Right lobe of liver (tissue), 4 donors: ENCODE measurements around the gene ORC6.

Experiments
- CTCF ChIP-seq, 4 donors: fragments of 200-600 bp in 3 of 4; fragments of 450-650 bp in 1 of 4; IDR thresholded peaks; one replicate each; pipeline versions ENCODE4 v1.5.1 to v1.8.0; 2016 to 2022; ENCODE audit warnings: antibody characterized with exemption in 4 of 4, mild to moderate bottlenecking in 2 of 4
- POLR2A ChIP-seq: fragments of 450-650 bp; IDR thresholded peaks from one replicate; pipeline ENCODE4 v1.6.1; 2017; ENCODE audit warnings: antibody characterized with exemption, mild to moderate bottlenecking
- donor health status: DM: no; HTN: no; CAD: no.
- donor health status: DM: no; HTN: no; CAD: no.
- donor health status: DM: no; HTN: yes; CAD: no.

GRCh38 chr16:46713634-46714033, 24.2 kb downstream of the ORC6 start:
- TF ChIP-seq CTCF (IDR thresholded peaks at IDR 0.05) (no peak), POLR2A (no peak)
